ENCODE measurements around the gene KCNH4. TPM values are rescaled to one million over a fixed set of nuclear protein-coding genes. Genes with fewer than 3 reads are reported as not detected.

Gene KCNH4
- total and polyA plus RNA-seq, 12 donors = 0.13 to 1.0 (median 0.19) TPM; not detected in 2

DNA sequence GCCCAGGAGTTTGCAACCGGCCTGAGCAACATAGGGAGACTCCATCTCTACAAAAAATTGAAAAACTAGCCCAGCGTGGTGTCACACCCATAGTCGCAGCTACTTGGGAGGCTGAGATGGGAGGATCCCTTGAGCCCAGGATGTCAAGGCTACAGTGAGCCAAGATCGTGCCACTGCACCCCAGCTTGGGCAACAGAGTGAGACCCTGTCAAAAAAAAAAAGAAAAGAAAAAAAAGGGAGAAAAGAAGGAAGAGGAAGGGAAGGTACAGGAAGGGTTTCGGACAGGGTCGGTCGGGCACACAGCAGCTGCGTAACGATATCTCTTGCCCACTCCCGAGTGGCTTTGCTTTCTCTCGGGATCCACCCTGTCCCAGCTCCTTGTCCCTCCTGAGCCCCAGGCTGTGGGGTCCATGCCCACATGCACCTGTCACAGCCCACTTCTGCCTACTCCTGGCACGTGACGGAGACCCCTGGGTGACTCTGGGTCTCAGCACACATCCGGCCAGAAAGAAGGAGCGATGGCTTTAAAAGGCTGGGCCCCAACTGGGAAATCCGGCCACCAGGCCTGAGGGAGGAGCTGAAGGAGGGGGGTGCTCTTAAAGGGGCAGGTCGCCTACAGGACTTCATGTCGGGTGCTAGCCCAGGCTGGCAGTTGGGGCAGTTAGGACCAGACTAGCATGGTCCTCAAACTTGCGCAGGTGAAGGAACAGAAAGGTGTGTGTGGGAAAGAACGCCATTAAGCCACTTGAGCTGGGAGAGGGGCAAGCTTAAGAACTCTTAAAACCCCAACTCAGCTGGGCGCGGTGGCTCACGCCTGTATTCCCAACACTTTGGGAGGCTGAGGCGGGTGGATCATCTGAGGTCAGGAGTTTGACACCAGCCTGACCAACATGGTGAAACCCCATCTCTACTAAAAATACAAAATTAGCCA, 13.3 kb upstream of the KCNH4 start, which contains the start of gene GHDC:
Gene GHDC (minus strand): TSS at position 526 of the 931 bp plus-strand sequence. CDS start 913 bp downstream, outside the sequence.
- intact Hi-C loops (cut with DNase I) = no loop called here
- TF ChIP-seq, protein P1, sequence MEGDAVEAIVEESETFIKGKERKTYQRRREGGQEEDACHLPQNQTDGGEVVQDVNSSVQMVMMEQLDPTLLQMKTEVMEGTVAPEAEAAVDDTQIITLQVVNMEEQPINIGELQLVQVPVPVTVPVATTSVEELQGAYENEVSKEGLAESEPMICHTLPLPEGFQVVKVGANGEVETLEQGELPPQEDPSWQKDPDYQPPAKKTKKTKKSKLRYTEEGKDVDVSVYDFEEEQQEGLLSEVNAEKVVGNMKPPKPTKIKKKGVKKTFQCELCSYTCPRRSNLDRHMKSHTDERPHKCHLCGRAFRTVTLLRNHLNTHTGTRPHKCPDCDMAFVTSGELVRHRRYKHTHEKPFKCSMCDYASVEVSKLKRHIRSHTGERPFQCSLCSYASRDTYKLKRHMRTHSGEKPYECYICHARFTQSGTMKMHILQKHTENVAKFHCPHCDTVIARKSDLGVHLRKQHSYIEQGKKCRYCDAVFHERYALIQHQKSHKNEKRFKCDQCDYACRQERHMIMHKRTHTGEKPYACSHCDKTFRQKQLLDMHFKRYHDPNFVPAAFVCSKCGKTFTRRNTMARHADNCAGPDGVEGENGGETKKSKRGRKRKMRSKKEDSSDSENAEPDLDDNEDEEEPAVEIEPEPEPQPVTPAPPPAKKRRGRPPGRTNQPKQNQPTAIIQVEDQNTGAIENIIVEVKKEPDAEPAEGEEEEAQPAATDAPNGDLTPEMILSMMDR (IDR thresholded peaks at IDR 0.05) = no peak
- TF ChIP-seq POLR2A (IDR thresholded peaks at IDR 0.05) = peak in 1 of 2 donors; percentile 44
- H3K9me3 ChIP-seq (replicated peaks in 1 of 3) = no peaks in the 10 kb centered on the region
- peak; percentile 82 to 92 (median 87) for DNase-seq
- H3K4me3 ChIP-seq = peak within 1 kb of the TSS; percentile 39 to 98 (median 57)
- WGBS, 4 donors = 17 to 24% (median 20%) methylated on average over 20 to 24 of the region's 24 CpGs
- peaks cover 20 to 41% of the 10 kb centered on the region in 2 donors for H3K4me1 ChIP-seq (replicated peaks in 1 of 2)
- no peaks in the 10 kb centered on the region for H3K27me3 ChIP-seq
- H3K27ac ChIP-seq = peak within 1 kb of the TSS; percentile 55 to 96 (median 85)
- no peaks in the 10 kb centered on the region for H3K36me3 ChIP-seq (replicated peaks in 1 of 2)

DNA sequence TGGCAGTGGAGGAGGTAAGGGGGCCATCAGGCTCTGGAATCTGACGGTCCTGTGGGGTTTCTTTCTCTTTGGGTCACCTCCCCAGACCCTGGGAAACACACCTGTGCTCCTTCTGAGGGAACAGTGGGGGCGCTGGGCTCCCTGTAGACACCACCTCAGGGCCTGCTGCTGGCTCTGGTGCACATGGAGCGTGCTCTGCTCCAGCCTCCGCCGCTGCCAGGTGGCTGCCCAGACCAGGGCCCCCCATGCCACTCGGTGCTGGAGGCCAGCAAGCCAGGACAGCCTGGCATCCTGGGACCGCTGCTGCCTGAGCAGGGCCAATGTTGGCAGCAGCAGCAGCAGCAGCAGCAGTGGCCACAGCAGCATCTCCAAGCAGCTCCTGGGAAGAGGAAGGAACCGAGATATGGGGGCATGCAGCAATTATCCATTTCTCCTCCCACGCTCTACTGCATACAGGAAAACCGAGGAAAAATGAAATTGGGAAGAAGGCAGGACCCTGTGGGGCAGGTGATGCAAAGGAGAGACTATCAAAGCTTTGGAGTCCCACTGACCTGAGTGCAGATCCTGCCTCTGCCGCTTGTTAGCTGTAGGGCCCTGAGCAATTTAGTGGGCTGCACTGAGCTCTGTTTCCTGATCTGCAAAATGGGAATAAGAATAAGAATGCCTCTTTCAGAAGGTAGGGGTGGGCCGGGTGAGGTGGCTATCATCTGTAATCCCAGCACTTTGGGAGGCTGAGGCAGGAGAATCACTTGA, 12.4 kb upstream of the KCNH4 start:
- Histone ChIP-seq H3K4me3 (peak overlapping the region in 2 of 4 donors; percentile 39 to 98), H3K4me1 (replicated peaks in 1 of 2) (peaks cover 20 to 42% of the 10 kb centered on the region in 2 donors), H3K27ac (peak overlapping the region in 2 of 5 donors; percentile 89 to 96), H3K36me3 (replicated peaks in 1 of 2) (no peaks in the 10 kb centered on the region), H3K9me3 (replicated peaks in 1 of 3) (no peaks in the 10 kb centered on the region), H3K27me3 (no peaks in the 10 kb centered on the region)
- 70 to 84% (median 72%) methylated on average over 6 to 12 of the region's 12 CpGs for WGBS, 4 donors
- no peak for DNase-seq
- intact Hi-C loops (cut with DNase I) = no loop called here
- TF ChIP-seq POLR2A (IDR thresholded peaks at IDR 0.05) = no peak
- TF ChIP-seq, protein P1 (IDR thresholded peaks at IDR 0.05) = no peak

DNA sequence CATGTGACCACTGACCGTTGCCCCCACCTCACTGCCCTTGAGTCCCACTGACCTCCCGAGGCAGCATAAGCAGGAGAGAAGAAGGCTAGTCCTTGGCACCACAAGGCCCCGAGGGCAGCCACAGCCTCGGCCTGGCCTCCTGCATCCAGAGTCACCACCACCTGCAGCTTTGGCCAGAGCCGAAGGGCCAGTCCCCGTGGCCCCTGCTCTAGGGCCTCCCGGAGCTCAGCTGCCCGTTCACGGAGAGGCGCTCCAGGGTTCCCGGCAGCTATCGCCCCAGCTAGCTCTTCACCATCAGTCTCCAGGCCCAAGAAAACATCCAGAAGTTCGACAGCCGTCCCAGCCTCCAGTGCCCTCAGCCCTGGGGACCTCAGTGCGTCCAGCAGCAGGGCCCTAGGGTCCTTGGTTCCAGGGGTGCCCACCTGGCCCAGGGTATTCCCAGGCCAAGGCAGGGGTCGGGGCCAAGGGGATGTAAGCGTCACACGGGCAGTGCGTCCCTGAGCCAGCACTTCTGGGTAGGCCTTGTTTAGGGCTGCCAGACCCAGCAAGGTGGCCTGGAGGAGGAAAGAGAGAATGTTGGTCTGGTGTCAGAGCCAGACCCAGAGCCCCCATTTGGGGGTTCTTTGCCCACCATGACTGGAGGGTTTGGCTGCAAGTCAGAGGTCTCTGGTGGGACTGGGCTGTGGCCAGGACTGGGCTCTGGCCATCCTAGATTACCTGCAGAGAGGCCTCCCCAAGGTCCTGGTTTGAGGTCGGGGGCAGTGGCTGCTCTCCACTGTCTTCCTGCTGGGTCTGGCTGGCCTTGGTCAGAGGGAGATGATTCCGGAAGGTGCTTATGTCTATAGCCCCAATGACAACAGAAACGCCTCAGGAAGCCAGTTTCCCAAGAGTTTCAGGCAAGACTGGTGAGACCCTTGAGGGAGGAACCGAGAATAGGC, 11.5 kb upstream of the KCNH4 start:
- Histone ChIP-seq H3K27ac (peak overlapping the region in 1 of 5 donors; percentile 14), H3K4me1 (replicated peaks in 1 of 2) (peaks cover 20 to 41% of the 10 kb centered on the region in 2 donors), H3K36me3 (replicated peaks in 1 of 2) (no peaks in the 10 kb centered on the region), H3K9me3 (replicated peaks in 1 of 3) (no peaks in the 10 kb centered on the region), H3K27me3 (no peaks in the 10 kb centered on the region), H3K4me3 (no peak overlapping the region)
- TF ChIP-seq, protein P1 (IDR thresholded peaks at IDR 0.05) = no peak
- no peak for TF ChIP-seq POLR2A (IDR thresholded peaks at IDR 0.05)
- intact Hi-C loops (cut with DNase I) = no loop called here
- DNase-seq = no peak
- WGBS, 4 donors = 83 to 91% (median 85%) methylated on average over 14 to 23 of the region's 23 CpGs
